K562 (cell line): ENCODE data around the gene MCC. TPM values are rescaled to one million over a fixed set of nuclear protein-coding genes. Genes with fewer than 3 reads are reported as not detected.

Experiments
- BACH1 ChIP-seq: fragments of 200-800 bp; sonication (Bioruptor generic); IDR thresholded peaks from 2 replicates; pipeline ENCODE4 v1.6.1; 2016; ENCODE audit warnings: missing genetic modification characterization, missing compliant biosample characterization
- BHLHE40 ChIP-seq: IDR thresholded peaks from 2 replicates; pipeline ENCODE4 v1.6.1; 2011; ENCODE audit warnings: low read length, improper control_type of control experiment
- CBFB ChIP-seq: sonication (generic); formaldehyde crosslinking; IDR thresholded peaks from 2 replicates; pipeline ENCODE4 v1.4.0; 2020; ENCODE audit warnings: mild to moderate bottlenecking, missing genetic modification reagents
- GABPB1 ChIP-seq: sonication (generic); formaldehyde crosslinking; IDR thresholded peaks from 2 replicates; pipeline ENCODE4 v1.8.0; 2022; ENCODE audit warnings: mild to moderate bottlenecking, missing genetic modification reagents
- MNT ChIP-seq, 2 experiments: fragments of 450-650 bp; conservative IDR thresholded peaks; 2 replicates each; pipeline ENCODE4 v1.6.1; 2017; ENCODE audit warnings: mild to moderate bottlenecking in 2 of 2, moderate library complexity in 2 of 2
- SMAD4 ChIP-seq: fragments of 250-450 bp; sonication (Bioruptor Pico); conservative IDR thresholded peaks from 2 replicates; pipeline ENCODE4 v1.8.0; 2021; ENCODE audit warnings: inconsistent platforms, mild to moderate bottlenecking, moderate library complexity
- TEAD4 ChIP-seq, 2 experiments: sonication (generic) in 1 of 2; formaldehyde crosslinking in 1 of 2; IDR thresholded peaks; 2 replicates each; pipeline versions ENCODE4 v1.6.1 to v1.8.0; 2012 to 2022; ENCODE audit warnings: borderline replicate concordance in 1 of 2, inconsistent platforms in 1 of 2, low read length in 1 of 2, mild to moderate bottlenecking in 1 of 2, missing genetic modification reagents in 1 of 2
- ZEB2 ChIP-seq: fragments of 450-650 bp; IDR thresholded peaks from 2 replicates; pipeline ENCODE4 v1.6.1; 2016
- ZNF212 ChIP-seq: fragments of 450-650 bp; formaldehyde crosslinking; IDR thresholded peaks from 2 replicates; pipeline ENCODE4 v1.4.0; 2020; ENCODE audit warnings: mild to moderate bottlenecking
- ZNF324 ChIP-seq: fragments of 250-450 bp; sonication (Bioruptor Pico); IDR thresholded peaks from 2 replicates; pipeline ENCODE4 v1.4.0; 2020; ENCODE audit warnings: mild to moderate bottlenecking
- ZNF551 ChIP-seq: fragments of 250-450 bp; sonication (Bioruptor Pico); IDR thresholded peaks from 2 replicates; pipeline ENCODE4 v1.5.0; 2021; ENCODE audit warnings: mild to moderate bottlenecking, moderate library complexity
- polyA plus RNA-seq, 8 experiments: library from polyadenylated mRNA; depleted of rRNA in 4 of 8; stranded (reverse) in 5 of 8; unstranded in 3 of 8; fragments of >200 nt; fragmentation: Nextera tagmentation in 2 of 8; fragmentation: Illumina TruSeq in 1 of 8; extraction: Ambion mirVana in 2 of 8; extraction: Trizol in 1 of 8; gene quantifications; 2 replicates each; pipeline versions ENCODE4 v1.2.1 to v1.2.3, GENCODE V29; 2011 to 2014; ENCODE audit warnings: inconsistent platforms in 1 of 8, missing spikeins in 1 of 8
- total RNA-seq, 7 experiments: library from RNA; depleted of rRNA in 6 of 7; stranded (reverse); fragments of >200 nt in 6 of 7; fragmentation: Illumina TruSeq in 2 of 7; extraction: Trizol in 2 of 7; gene quantifications; 2 replicates each; pipeline versions ENCODE4 v1.2.1 to v1.2.3, GENCODE V29; 2011 to 2021; ENCODE audit warnings: low replicate concordance in 1 of 7
- TF ChIP-seq, protein P1 (sequence below): fragments of 450-650 bp; IDR thresholded peaks from 2 replicates; pipeline ENCODE4 v1.6.1; 2017; ENCODE audit warnings: antibody characterized with exemption
- TF ChIP-seq, protein P2 (sequence below): fragments of 450-650 bp; IDR thresholded peaks from 2 replicates; pipeline ENCODE4 v1.6.1; 2017; ENCODE audit warnings: antibody characterized with exemption, mild to moderate bottlenecking

The MCC gene
- total and polyA plus RNA-seq, 9 of the 15 experiments (the other 6 are each of a cell fraction or from before 2014, with no cell fraction given), result 0.04 to 0.24 (median 0.06) TPM; not detected in 1

DNA sequence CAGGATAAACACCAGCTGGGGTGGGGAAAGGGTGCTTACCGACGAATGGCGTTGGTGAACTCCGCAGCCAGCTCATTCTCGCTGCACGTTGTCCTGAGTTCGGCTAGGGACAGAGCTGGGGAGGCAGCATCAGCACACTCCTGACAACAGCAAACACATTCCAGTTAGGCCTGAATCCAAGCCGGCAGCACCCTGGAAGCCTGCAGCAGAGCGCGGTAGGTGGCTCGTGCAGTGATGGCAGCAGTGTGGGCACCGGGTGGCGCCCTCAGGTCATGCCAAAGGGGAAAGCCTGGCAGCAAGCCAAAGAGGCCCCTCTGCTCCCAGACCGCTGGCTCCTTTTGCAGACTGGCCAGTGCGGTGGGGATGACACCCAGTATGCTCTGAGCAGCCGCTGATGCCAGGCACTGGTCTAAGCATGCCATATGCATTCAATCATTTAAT, 444.7 kb downstream of the MCC start (continued):
- TF ChIP-seq MNT (conservative IDR thresholded peaks at IDR 0.05) (0 out of 4 replicates have a peak, but pooled peaks of 1 of the 2 experiments have one; percentile 35), BACH1 (tag) (0 out of 2 replicates have a peak, but pooled peaks have one; percentile 30), ZNF324 (CRISPR knock-in tag) (no peak), SMAD4 (CRISPR knock-in tag) (0 out of 2 replicates have a peak, but pooled peaks have one; percentile 17), ZNF551 (no peak), ZEB2 (no peak), BHLHE40 (peak; percentile 22; the same call in 1 of the 2 replicates), TEAD4 (IDR thresholded peaks at IDR 0.05; ENCODE audit: low read length) (no peak), TEAD4 (CRISPR knock-in tag; IDR thresholded peaks at IDR 0.05; ENCODE audit: borderline replicate concordance) (no peak), CBFB (CRISPR knock-in tag) (0 out of 2 replicates have a peak, but pooled peaks have one; percentile 27), GABPB1 (peak; percentile 10; the same call in 1 of the 2 replicates), ZNF212 (CRISPR knock-in tag) (no peak)
- TF ChIP-seq, protein P1, sequence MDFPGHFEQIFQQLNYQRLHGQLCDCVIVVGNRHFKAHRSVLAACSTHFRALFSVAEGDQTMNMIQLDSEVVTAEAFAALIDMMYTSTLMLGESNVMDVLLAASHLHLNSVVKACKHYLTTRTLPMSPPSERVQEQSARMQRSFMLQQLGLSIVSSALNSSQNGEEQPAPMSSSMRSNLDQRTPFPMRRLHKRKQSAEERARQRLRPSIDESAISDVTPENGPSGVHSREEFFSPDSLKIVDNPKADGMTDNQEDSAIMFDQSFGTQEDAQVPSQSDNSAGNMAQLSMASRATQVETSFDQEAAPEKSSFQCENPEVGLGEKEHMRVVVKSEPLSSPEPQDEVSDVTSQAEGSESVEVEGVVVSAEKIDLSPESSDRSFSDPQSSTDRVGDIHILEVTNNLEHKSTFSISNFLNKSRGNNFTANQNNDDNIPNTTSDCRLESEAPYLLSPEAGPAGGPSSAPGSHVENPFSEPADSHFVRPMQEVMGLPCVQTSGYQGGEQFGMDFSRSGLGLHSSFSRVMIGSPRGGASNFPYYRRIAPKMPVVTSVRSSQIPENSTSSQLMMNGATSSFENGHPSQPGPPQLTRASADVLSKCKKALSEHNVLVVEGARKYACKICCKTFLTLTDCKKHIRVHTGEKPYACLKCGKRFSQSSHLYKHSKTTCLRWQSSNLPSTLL, result no peak
- TF ChIP-seq, protein P2, sequence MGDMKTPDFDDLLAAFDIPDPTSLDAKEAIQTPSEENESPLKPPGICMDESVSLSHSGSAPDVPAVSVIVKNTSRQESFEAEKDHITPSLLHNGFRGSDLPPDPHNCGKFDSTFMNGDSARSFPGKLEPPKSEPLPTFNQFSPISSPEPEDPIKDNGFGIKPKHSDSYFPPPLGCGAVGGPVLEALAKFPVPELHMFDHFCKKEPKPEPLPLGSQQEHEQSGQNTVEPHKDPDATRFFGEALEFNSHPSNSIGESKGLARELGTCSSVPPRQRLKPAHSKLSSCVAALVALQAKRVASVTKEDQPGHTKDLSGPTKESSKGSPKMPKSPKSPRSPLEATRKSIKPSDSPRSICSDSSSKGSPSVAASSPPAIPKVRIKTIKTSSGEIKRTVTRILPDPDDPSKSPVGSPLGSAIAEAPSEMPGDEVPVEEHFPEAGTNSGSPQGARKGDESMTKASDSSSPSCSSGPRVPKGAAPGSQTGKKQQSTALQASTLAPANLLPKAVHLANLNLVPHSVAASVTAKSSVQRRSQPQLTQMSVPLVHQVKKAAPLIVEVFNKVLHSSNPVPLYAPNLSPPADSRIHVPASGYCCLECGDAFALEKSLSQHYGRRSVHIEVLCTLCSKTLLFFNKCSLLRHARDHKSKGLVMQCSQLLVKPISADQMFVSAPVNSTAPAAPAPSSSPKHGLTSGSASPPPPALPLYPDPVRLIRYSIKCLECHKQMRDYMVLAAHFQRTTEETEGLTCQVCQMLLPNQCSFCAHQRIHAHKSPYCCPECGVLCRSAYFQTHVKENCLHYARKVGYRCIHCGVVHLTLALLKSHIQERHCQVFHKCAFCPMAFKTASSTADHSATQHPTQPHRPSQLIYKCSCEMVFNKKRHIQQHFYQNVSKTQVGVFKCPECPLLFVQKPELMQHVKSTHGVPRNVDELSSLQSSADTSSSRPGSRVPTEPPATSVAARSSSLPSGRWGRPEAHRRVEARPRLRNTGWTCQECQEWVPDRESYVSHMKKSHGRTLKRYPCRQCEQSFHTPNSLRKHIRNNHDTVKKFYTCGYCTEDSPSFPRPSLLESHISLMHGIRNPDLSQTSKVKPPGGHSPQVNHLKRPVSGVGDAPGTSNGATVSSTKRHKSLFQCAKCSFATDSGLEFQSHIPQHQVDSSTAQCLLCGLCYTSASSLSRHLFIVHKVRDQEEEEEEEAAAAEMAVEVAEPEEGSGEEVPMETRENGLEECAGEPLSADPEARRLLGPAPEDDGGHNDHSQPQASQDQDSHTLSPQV, result peak; percentile 92
